Activated CD4-positive, alpha-beta T cell treated with anti-CD3 and anti-CD28 coated beads, Interleukin-2, amount 50 U/mL, for 1 hour (primary cell): Measurements from ENCODE around the gene ADA.

Source experiments
- DNase-seq: peaks from one replicate; pipeline ENCODE4 v3.0.0-alpha.2; 2020

ADA gene

GRCh38 chr20:44643596-44644229, 7.8 kb downstream of the ADA start:
- DNase-seq, result peak; percentile 62

GRCh38 chr20:44643154-44643519, 8.4 kb downstream of the ADA start:
- no peak for DNase-seq

DNA sequence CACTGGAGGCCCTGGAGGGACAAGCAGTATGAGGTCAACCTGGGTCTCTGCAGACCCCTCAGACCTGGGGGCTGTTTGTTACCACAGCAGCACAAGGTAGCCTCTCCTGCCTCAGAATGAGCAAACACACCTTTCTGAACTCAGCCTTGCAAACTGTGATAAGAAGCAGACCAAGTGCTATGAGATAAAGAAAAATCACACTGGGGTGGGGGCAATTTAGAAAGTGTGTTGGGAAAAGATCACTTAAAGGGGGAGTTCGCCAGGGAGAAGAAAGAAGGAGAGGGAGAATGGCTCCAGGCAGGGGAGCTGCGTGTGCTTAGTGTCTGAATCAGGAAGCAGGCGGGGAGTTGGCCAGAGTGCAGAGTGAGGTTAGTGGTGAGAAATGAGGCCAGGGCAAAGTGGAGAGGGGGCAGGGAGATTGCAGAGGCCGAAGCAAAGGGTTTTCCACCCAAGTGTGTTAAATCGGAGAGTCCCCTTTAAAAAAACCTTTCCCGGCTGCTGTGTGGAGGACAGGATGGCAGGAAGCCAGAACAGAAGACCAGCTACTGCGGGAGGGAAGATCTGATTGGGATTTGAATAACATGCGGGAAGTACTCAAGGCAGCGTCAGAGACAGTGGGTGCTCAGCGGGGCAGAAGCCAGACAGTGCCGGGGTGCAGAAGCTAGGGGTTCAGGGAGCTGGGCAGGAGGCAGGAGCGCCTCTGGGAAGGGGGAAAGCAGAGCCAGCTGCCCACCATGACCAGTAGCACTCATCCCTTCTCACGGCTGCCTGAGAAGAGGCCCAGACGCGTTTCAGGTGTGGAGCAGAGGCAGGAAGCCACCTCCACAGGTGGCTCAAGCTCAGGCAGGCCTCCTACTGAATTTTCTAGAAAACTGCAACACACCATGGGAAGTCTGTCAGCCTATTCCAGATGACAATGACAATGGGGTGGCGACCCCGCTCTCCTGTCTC, 9.0 kb downstream of the ADA start:
- DNase-seq, result peak; percentile 17

DNA sequence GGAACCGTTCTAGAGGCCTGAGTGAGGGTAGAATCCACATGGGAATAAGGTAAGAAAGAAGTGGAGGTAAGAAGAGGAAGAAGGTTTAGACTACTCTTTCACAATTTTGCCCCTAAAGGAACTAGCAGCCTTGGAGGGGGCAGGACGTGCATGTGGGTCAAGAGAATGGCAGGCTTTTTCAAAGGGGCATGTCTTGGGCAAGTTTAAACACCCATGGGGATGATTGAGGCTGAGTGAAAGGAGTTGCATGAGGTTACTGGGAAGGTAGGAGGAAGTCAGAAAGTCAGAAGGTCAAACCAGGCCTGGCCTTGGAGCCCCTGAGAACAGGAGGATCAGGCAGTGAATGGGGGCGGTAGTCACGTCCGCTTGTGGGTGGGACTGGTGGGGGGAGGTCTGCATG, 10.2 kb downstream of the ADA start:
- DNase-seq, result no peak

DNA sequence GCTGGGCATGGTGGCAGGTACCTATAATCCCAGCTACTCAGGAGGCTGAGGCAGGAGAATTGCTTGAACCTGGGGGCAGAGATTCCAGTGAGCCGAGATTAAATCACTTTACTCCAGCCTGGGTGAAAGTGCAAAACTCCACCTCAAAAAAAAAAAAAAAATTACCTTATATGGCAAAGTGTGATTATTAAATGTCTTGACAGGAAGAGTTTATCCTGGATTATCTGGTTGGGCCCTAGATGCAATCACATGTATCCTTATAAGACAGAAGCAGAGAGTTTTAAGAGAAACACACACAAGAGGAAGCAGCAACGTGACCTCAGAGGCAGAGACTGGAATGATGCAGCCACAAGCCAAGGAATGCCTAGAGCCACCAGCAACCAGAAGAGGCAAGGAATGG, 11.0 kb downstream of the ADA start:
- no peak for DNase-seq

GRCh38 chr20:44637522-44638372, 13.8 kb downstream of the ADA start:
- no peak for DNase-seq

- no peak for DNase-seq
Measured at GRCh38 chr20:44637042-44637441, 14.5 kb downstream of the ADA start.

DNA sequence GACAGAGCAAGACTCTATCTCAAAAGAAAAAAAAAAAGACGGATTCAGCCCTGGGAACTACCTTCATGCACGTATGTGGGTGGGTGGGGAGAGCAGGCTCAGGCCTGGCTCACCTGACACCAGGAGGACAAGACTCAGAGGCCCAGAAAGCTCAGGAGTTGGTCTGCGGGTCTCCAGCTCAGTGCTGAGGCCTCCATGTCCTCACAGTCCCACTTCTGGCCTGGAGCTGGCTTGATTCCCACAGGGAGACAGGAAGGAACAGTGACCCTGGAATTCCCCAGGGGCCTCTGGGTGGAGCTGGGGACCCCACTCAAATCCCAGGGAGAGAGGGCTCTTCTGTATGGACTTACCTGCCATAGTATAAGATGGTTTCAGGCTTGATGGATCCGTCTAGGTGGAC, 15.6 kb downstream of the ADA start:
- DNase-seq, result no peak

GRCh38 chr20:44633872-44634600, 17.5 kb downstream of the ADA start:
- DNase-seq, result no peak

DNA sequence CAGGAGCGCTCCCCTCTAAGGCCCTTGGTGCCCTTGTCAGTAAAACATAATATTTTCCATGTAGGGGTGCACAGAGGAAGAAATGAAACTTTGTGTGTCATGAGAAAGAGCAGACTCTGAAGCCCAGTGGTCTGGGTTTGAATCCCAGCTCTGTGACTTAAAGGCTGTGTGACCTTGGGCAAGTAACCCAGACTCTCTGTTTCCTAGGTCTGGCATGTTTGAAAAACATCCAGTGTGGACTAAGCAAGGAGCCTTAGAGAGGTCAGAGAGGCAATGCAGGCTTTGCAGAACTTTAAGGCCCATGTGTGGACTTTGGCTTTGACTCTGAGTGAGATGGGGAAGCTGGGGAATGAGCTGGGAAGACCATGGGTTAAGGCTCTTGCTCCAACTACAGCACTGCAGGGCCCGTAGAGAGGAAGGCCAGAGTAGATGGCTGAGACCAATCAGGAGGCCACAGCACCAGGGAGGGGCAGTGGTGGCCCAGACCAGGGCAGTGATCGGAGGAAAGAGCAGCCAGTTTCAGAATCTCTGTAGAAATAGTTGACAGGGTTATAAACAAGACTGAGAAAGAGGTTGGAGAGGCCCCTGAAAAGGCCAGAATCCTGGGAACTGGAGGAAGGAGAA, 18.2 kb downstream of the ADA start:
- DNase-seq, result no peak

DNA sequence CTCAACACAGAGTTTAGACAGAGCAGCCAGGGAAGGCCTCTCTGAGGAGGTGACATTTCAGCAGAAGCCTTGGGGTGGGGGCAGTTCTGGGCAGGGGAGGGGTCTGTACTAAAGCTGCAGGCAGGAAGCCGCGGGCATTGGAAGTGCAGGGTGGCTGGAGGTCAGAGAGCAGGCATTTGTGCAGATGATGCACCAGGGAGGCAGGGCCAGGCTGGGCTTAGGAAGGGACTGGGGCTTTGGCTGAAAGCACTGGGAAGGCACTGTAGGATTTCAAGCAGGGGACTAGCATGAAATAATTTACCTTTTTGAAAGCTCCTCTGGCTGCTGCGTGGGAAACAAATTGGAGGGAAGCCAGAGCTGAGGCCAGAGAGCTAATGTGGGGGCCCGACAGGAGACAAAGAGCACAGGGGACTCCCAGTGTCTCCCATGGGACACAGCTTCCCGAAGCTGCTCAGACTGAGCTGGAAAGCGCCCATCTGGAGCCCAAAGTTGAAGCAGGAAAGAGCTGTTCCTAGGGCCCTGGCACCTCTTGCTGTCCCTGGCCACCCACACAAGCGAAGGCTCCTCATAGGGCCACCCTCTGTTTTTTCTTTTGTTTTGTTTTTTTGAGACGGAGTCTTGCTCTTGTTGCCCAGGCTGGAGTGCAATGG, 19.3 kb downstream of the ADA start:
- DNase-seq, result no peak

DNA sequence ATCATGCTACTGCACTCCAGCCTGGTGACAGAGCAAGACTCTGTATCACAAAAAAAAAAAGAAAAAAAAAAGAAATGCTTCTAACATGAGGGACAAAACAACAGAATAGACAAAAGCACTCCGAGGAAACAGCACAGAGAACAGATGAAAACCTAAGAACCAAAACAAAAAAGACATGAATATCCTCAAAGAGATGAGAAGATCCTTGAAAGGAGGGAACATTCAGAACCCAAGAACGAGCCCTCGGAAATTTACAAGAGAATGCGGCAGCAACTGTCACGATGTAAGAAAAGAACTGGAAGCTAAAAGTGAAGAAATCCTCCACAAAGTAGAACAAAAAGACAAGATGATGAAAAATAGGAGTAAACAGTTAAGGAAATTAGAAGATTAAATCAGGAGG, 21.2 kb downstream of the ADA start:
- DNase-seq, result no peak

GRCh38 chr20:44629542-44629941, 22.0 kb downstream of the ADA start:
- DNase-seq, result no peak

DNA sequence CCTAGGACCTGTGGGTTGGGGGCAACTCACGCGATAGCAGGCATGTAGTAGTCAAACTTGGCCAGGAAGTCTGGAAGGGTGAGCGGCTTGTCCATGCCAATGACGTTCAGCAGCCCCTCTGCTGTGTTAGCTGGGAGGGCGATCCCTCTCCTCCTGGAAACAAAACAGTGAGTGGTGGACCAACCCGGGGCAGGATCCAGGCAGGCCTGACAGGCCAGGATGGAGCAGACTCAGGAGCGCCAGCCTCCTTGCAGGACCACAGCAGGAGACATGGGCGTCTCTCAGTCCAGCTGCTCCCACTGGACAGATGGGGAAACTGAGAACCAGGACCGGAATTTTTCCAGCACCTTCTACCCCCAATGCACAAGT, 22.5 kb downstream of the ADA start:
- DNase-seq, result no peak

GRCh38 chr20:44627364-44628010, 24.0 kb downstream of the ADA start:
- DNase-seq, result no peak

GRCh38 chr20:44626278-44626677, 25.2 kb downstream of the ADA start:
- DNase-seq, result no peak

- DNase-seq, result no peak
Measured at GRCh38 chr20:44625361-44625760, 26.1 kb downstream of the ADA start.

DNA sequence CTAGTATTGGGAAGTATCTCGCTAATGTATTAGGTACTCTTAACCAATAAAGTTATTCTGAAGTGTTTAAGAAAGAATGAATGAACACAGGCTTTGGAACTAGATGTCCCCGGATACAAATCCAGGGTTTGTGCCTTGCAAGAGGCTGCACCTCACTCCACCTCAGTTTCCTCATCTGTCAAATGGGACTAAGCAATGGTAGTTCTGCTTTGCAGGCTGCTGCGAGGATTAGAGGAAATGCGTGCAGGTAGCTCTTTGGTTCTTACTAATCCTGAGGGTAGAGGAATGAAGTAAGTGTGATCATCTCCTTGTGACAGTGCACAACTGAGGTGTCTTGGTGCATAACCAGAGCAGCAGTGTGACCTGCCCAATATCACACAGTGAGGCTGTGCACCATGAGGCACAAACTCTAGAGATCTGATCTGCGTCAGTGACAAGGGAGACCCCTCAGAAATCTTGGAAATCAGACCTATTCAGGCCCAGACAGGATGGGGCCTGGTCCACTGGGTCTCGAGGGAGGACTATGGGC, 26.7 kb downstream of the ADA start:
- no peak for DNase-seq

DNA sequence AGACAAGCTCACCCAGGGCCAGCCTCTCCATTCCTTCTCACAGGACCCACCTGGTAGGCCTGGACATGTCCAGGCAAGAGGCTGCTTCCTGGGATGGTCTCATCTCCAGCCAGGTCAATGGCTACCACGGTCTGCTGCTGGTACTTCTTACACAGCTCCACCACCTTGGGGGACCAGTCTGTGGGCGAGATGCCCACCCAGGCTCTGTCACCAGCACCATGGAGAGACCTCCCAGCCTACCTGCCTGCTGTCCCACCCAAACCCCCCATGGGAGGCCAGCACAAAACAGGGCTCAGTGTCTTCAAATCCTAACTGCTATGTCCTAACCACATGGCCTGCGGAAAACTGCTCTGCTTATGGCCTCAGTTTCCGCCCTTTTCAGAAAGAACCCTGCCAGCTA, 27.3 kb downstream of the ADA start:
- DNase-seq, result no peak

DNA sequence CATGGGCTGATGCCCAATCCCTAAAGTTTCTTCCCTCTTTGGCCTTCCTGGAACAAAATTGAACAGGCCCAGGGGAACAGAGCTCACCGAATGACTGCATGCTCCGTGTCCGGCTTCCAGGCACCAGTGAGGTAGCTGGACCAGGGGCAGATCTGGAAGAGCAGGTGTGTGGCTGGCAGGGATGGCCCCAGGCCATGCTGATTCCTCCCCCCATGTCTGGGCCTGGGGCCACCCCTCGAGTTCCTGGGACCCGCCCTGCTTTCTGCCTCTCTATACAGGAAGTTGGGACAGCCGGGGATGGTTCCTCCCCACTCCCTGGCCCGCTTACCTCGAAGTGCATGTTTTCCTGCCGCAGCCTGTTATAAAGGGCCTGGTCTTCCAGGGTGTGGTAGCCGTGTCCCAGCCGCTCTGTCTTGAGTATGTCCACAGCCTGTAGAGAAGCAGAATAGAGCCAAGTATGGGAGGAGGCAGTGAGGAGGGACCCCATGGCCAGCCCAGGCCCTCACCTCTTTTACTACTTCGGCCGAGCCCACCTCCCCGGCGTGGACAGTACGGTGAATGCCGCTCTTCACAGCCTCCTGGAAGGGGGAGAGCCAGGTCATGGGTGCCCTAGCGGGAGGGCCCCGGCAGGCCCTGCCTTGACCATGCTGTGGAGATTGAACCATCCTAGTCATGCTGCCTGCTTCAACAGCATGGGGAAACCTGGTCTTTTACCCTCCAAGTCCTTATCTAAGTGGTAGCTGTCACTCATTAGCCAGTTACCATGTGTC, 28.8 kb downstream of the ADA start:
- no peak for DNase-seq
